ENCODE measurements around the gene FLAD1.
A peak's percentile ranks its signal among the peaks of the same experiment; 100 is the strongest.

Gene FLAD1

DNA sequence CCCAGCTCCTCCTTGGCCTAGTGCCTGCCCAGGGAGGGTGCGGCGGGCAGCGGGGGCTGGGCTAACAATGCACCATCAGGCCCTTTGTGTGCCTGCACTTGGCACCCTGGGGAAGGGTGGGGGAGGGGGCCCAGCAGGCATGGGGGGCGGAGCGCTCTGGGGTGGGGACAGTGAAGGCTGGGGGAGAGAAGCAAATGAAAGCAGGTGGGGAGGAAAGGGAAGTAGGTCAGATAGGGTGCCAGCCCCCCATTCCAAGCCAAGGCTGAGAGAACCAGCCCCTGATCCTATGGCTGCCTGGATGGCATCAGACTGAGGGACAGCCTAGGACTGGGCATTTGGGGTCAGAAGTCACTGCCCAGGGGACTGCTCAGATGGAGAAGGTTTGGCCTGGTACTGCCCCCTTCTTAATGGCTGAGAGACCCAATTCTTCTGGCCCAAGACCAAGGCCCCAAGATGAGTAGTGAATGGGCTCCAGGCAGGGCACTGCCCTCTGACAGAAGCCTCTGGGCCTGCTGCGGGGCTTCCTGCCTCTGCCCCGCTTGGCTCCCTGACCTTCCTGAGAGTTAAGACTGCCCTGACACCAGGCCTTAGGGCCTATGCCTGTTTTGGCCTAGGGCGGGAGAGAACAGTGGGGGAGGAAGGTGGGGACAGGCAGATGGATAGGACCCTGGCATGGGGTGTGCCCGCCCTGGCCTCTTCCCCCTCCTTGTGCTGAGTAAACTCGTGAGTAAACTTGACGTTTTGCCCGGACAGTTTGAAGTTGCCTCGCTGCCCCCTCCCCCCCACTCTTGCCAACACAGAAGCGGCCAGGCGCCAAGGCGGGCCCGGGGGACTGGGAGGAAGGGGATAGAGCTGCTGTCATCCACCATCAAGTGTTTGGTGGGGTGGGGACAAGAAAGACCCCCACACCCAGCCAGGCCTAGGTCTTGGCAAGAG, 22.2 kb downstream of the FLAD1 start:
- Mint-ChIP-seq H3K9me3 (no peaks in the 10 kb centered on the region), H3K36me3 (peaks cover 7% of the 10 kb centered on the region), H3K4me3 (peak overlapping the region; percentile 99), H3K4me1 (peaks cover 46% of the 10 kb centered on the region), H3K27ac (peak overlapping the region; percentile 88), H3K27me3 (no peaks in the 10 kb centered on the region)
- DNase-seq (ENCODE audit: low spot score in 2 of 2) (peak in 1 of 2 donors; percentile 51), ATAC-seq (ENCODE audit: low read depth) (peak; percentile 27)

- Mint-ChIP-seq H3K27ac (peak overlapping the region; percentile 88), H3K4me3 (peak overlapping the region; percentile 72), H3K9me3 (no peaks in the 10 kb centered on the region), H3K27me3 (no peaks in the 10 kb centered on the region), H3K4me1 (peaks cover 52% of the 10 kb centered on the region), H3K36me3 (peaks cover 7% of the 10 kb centered on the region)
- DNase-seq (ENCODE audit: low spot score in 2 of 2) = no peak
- ATAC-seq (ENCODE audit: low read depth) = peak; percentile 28
These were observed 23.5 kb downstream of the FLAD1 start for GRCh38 chr1:155006601-155007101.

- Mint-ChIP-seq H3K27me3 (no peaks in the 10 kb centered on the region), H3K4me3 (no peak overlapping the region), H3K27ac (no peak overlapping the region), H3K36me3 (peaks cover 7% of the 10 kb centered on the region), H3K9me3 (no peaks in the 10 kb centered on the region), H3K4me1 (peaks cover 56% of the 10 kb centered on the region)
- DNase-seq (ENCODE audit: low spot score in 2 of 2) = no peak
- no peak for ATAC-seq (ENCODE audit: low read depth)
These were observed 24.2 kb downstream of the FLAD1 start for GRCh38 chr1:155007251-155007828.

GRCh38 chr1:155008015-155008941, 25.1 kb downstream of the FLAD1 start:
- H3K27me3 Mint-ChIP-seq = no peaks in the 10 kb centered on the region
- H3K27ac Mint-ChIP-seq = no peak overlapping the region
- H3K4me3 Mint-ChIP-seq = no peak overlapping the region
- peaks cover 7% of the 10 kb centered on the region for H3K36me3 Mint-ChIP-seq
- H3K4me1 Mint-ChIP-seq = peaks cover 63% of the 10 kb centered on the region
- H3K9me3 Mint-ChIP-seq = no peaks in the 10 kb centered on the region
- DNase-seq (ENCODE audit: low spot score in 2 of 2) (no peak), ATAC-seq (ENCODE audit: low read depth) (no peak)

DNA sequence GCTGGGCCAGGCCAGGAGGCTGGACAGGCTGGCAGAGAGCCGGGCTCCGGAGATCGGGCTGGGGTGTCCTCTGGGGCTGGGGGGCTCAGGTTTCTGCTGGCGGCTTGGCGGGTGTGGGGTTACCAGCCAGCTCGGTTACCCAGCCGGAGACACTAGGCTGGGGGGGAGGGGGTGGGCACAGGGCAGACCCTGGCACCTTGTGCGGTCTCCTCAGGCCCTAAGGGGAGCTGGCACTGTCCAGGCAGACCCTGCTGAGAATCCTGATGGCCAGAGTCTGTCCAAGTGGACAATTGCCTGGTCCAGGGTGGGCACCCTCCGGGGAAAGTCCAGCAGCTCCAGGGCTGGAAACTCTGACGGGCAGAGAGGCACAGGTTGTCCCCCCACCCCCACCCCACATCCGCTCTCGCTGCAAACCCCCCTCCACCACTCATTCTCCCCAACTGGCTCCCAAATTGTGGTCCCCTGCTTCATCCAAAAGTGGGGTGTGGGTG, 26.1 kb downstream of the FLAD1 start:
- peak overlapping the region; percentile 44 for H3K4me3 Mint-ChIP-seq
- no peak for ATAC-seq (ENCODE audit: low read depth)
- no peak overlapping the region for H3K27ac Mint-ChIP-seq
- peaks cover 66% of the 10 kb centered on the region for H3K4me1 Mint-ChIP-seq
- H3K36me3 Mint-ChIP-seq = peaks cover 7% of the 10 kb centered on the region
- no peak for DNase-seq (ENCODE audit: low spot score in 2 of 2)
- H3K27me3 Mint-ChIP-seq = no peaks in the 10 kb centered on the region
- H3K9me3 Mint-ChIP-seq = no peaks in the 10 kb centered on the region

DNA sequence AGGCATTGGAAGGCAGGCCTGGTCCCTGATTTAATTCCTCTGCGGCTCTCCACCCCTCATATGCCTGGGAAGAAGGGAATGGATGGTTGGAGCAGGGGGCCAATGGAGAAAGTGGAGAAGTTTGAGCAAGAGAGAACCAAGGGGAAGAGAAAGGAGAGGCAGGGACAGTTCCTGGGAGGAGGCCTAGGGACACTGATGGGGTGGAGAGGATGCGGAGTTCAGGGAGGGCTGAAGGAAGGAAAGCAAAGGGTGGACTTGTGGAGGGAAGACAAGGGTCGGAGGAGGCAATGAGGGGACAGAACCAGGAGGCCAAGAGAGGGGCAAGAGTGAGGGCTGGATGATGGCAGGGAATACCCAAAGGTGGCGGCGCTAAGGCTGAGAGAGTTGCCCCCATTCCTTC, 26.6 kb downstream of the FLAD1 start:
- no peaks in the 10 kb centered on the region for H3K9me3 Mint-ChIP-seq
- ATAC-seq (ENCODE audit: low read depth) (no peak), DNase-seq (ENCODE audit: low spot score in 2 of 2) (no peak)
- peaks cover 64% of the 10 kb centered on the region for H3K4me1 Mint-ChIP-seq
- no peaks in the 10 kb centered on the region for H3K27me3 Mint-ChIP-seq
- no peak overlapping the region for H3K27ac Mint-ChIP-seq
- H3K4me3 Mint-ChIP-seq = peak overlapping the region; percentile 44
- H3K36me3 Mint-ChIP-seq = peaks cover 7% of the 10 kb centered on the region

GRCh38 chr1:155010211-155010918, 27.2 kb downstream of the FLAD1 start:
- H3K4me3 Mint-ChIP-seq = peak overlapping the region; percentile 27
- H3K27ac Mint-ChIP-seq = peak overlapping the region; percentile 4
- DNase-seq (ENCODE audit: low spot score in 2 of 2) = no peak
- no peaks in the 10 kb centered on the region for H3K27me3 Mint-ChIP-seq
- no peaks in the 10 kb centered on the region for H3K9me3 Mint-ChIP-seq
- peaks cover 61% of the 10 kb centered on the region for H3K4me1 Mint-ChIP-seq
- no peak for ATAC-seq (ENCODE audit: low read depth)
- peaks cover 7% of the 10 kb centered on the region for H3K36me3 Mint-ChIP-seq

DNA sequence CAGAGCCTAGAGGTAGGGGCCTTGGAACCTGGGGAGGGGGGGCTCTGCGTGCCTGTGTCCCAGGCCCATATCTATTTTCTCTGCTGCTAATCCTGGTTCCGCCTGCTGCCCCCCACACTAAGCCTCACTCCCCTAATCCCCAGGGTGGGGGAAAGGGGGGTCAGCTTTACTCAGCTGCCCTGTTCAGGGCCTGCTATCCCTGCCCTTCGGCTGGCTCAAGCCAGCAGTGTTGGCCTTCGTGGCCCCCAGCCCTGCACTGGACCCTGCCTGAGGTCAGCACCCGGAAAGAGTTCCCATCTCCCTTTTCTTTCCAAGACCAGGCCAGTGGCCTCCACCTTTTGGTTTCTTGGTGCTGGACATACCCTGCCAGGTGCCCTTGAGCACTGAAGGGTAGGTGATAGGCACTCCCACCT, 27.9 kb downstream of the FLAD1 start:
- Mint-ChIP-seq H3K4me3 (no peak overlapping the region), H3K27ac (no peak overlapping the region), H3K9me3 (no peaks in the 10 kb centered on the region), H3K36me3 (peaks cover 7% of the 10 kb centered on the region), H3K27me3 (no peaks in the 10 kb centered on the region), H3K4me1 (peaks cover 63% of the 10 kb centered on the region)
- ATAC-seq (ENCODE audit: low read depth) = no peak
- no peak for DNase-seq (ENCODE audit: low spot score in 2 of 2)

GRCh38 chr1:155011437-155012025, 28.4 kb downstream of the FLAD1 start:
- no peak overlapping the region for H3K4me3 Mint-ChIP-seq
- ATAC-seq (ENCODE audit: low read depth) (no peak), DNase-seq (ENCODE audit: low spot score in 2 of 2) (no peak)
- peaks cover 7% of the 10 kb centered on the region for H3K36me3 Mint-ChIP-seq
- H3K27me3 Mint-ChIP-seq = no peaks in the 10 kb centered on the region
- H3K4me1 Mint-ChIP-seq = peaks cover 63% of the 10 kb centered on the region
- H3K27ac Mint-ChIP-seq = no peak overlapping the region
- H3K9me3 Mint-ChIP-seq = no peaks in the 10 kb centered on the region

- H3K27ac Mint-ChIP-seq = no peak overlapping the region
- no peak overlapping the region for H3K4me3 Mint-ChIP-seq
- peaks cover 60% of the 10 kb centered on the region for H3K4me1 Mint-ChIP-seq
- H3K9me3 Mint-ChIP-seq = no peaks in the 10 kb centered on the region
- H3K36me3 Mint-ChIP-seq = peaks cover 7% of the 10 kb centered on the region
- H3K27me3 Mint-ChIP-seq = no peaks in the 10 kb centered on the region
- ATAC-seq (ENCODE audit: low read depth) (no peak), DNase-seq (ENCODE audit: low spot score in 2 of 2) (no peak)
These were observed 28.9 kb downstream of the FLAD1 start for GRCh38 chr1:155012026-155012546.

DNA sequence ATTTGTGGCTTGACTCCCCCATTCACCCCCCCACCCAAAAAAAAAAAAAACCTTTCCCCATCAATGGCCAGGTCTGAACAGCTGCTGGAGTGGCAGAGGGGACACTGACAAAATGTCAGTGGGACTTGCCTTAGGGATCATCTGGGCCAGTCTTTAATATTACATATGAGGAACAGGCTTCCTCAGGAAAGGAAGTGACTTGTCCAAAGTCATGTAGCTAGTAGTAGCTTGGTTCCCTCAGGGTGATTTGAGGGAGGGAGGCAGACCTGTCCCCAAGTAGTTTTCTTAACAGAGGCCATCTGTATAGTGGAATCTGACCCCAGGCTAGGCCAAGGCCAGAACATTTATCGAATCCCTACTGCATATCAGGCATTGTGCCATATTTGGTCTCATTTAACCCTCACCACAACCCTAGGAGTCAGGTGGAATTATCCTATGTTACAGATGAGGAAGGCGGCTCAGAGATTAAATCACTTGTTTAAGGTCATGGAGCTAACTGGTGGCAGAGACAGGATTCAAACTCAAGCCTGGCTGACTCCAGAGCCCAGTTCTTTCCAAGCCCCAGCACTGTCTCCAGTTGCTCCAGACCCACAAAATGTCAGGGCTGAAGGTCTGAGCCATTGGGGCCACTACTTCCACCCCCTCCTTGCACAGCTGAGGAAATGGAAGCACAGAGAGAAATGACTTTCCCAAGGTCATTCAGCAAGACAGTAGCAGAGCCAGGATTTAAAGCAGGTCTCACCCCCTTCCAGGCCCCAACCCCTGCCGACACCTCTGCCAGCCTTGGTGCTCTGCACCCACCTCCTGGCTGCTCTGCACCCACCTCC, 29.8 kb downstream of the FLAD1 start:
- H3K36me3 Mint-ChIP-seq = peaks cover 7% of the 10 kb centered on the region
- H3K27me3 Mint-ChIP-seq = no peaks in the 10 kb centered on the region
- peak overlapping the region; percentile 89 for H3K27ac Mint-ChIP-seq
- no peaks in the 10 kb centered on the region for H3K9me3 Mint-ChIP-seq
- ATAC-seq (ENCODE audit: low read depth) = no peak
- no peak overlapping the region for H3K4me3 Mint-ChIP-seq
- H3K4me1 Mint-ChIP-seq = peaks cover 62% of the 10 kb centered on the region
- DNase-seq (ENCODE audit: low spot score in 2 of 2) = no peak

DNA sequence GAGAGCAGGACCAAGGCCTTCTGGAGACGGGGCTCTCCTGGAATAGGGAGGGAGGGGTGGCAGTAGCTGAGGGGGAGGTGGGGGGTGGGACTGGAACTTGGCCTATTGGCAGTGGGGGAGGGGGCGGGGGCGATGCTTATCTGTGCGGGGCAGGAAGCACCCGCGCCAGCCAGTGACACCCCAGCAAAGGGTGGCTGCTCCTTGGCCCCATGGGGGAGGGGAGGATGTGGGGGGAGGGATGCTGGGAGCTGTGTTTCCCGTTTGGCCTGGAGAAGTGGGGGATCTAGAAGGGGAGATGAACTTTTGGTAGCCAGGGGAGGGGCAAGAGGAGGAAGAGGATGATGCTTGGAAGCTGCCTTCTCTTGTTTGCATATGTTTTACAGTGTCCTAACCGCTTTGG, 30.5 kb downstream of the FLAD1 start:
- H3K27ac Mint-ChIP-seq = peak overlapping the region; percentile 89
- H3K4me1 Mint-ChIP-seq = peaks cover 58% of the 10 kb centered on the region
- peaks cover 5% of the 10 kb centered on the region for H3K36me3 Mint-ChIP-seq
- ATAC-seq (ENCODE audit: low read depth) (no peak), DNase-seq (ENCODE audit: low spot score in 2 of 2) (no peak)
- no peak overlapping the region for H3K4me3 Mint-ChIP-seq
- no peaks in the 10 kb centered on the region for H3K9me3 Mint-ChIP-seq
- no peaks in the 10 kb centered on the region for H3K27me3 Mint-ChIP-seq

Data from memory B cell (primary cell).